GM21423 (cell line): Measurements from ENCODE around the gene CST8.

Experiments used
- ATAC-seq: cut with Tn5 transposase; IDR thresholded peaks from one replicate; pipeline ENCODE4 v1.9.1; 2021; ENCODE audit warnings: mild to moderate bottlenecking, moderate library complexity; ENCODE audit not compliant: unreplicated experiment

Gene CST8

GRCh38 chr20:23517719-23518118 lies 26.8 kb downstream of the CST8 start:
- no peak for ATAC-seq

- ATAC-seq, result no peak
These were observed 28.6 kb downstream of the CST8 start for GRCh38 chr20:23519556-23519955.

DNA sequence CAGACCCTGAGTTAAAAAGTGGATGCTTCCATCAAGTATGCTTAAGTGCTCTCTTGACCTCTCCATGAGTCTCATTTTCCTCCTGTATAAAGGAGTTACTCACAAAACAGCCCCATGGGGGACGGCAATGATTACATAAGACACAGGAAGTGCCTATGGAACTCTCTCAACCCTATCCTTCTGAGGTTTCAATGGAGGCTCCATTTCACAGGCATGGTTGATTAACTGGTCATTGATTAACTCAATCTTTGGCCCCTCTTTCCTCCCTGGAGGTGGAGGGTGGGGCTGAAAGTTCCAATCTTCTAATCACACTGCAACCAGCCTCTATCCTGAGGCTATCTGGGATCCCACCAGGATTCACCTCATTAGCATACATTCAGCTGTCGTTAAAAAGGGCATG lies 29.3 kb downstream of the CST8 start:
- ATAC-seq, result no peak

DNA sequence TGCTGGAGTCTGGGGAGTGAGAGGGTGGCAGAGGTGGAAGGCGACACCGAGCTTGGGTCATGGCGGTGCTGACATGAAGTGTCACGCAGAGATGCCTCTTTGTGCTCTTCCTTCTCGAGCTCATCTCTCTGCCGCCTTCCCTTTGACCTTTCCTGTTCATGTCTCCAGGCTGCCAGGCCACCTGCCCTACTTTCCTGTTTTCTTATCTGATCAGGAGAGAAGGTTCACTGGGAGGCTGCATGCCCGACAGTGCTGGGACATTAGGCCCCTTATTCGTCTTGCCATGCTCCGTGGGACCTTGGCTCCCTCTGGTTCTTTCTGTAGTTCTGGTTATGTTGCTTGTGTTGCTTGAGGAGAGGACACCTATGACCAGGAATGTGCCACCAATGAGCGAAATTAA lies 33.2 kb downstream of the CST8 start:
- no peak for ATAC-seq

GRCh38 chr20:23526850-23527249 lies 35.9 kb downstream of the CST8 start:
- no peak for ATAC-seq

DNA sequence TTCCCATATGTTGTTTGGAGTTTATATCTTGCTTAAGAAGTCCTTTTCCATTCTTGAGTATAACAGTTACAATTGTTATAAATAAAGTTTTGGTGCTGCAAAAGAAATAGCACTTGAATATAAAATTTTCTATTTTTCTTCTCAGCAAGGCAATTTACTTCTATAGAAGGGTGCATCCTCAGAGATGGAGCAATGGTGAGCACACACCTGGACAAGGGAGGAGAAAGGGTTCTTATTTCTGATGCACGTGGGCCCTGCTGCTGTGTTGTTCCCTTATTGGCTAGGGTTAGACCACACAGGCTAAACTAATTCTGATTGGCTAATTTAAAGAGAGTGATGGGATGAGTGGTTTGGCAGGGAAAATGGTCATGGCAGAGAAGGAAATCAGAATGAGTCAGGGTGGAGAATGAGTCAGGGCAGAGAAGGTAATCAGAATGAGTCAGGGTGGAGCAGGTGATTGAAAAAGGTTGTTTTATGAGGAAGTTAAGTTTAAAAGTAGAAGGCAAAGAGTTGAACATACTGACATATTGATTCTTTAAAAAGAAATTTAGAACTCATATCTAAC lies 38.0 kb downstream of the CST8 start:
- ATAC-seq, result no peak

GRCh38 chr20:23530937-23531567 lies 40.1 kb downstream of the CST8 start:
- no peak for ATAC-seq

- no peak for ATAC-seq
These were observed 41.6 kb downstream of the CST8 start for GRCh38 chr20:23532533-23532932.

DNA sequence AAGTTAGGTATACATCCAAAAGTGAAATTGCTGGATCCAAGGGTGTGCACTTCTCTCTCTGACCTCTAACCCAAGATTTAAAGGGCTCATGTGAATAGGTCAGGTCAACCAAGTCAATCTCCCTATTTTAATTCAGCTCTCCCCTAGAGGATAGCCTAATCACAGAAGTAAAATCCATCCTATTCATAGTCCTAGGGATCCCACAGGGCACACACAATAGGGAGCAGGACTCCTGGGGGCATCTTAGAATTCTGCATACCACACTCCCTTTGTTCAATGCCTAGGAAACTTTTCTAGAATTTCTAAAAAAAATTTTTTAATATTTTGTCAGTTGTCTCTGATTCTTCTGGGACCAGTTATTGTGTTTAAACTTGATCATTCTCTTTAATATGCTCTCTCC lies 42.2 kb downstream of the CST8 start:
- ATAC-seq, result no peak

DNA sequence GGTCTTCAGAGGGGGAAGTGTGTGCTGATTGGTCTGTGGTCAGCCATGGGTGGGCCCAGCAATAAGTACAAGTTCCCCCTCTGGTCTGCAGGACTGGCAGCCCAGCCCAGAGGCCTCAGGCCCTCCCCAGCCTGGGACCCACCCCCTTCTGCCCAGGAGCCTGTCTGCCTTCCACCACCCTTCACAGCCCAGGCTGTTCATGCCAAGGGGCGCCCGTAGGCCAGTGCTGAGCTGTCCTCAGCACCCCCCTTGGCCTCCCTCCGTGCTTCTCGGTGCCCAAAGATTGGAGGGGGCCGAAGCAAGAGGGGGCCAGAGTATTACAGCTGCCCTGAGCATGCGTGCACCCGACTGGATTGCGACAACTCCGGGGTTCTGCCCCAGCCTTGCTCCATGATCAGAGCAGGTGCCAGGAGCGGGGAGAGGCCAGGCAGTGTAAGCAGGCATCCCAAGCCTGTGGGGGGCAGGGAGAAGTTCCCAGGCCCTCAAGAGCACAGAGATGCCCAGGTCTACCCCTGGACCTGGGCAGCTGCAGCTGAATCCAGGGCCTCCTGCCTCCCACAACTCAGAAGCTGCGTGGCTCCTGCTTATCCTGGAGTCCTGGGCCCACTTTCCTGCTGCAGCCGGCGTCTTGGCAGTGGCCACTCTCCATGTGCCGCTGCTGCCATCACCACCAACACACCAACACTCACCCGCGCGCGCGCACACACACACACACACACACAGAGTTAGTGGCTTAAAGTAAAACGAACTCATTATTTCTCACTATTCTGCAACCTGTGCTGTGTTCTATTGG lies 44.1 kb downstream of the CST8 start:
- no peak for ATAC-seq

DNA sequence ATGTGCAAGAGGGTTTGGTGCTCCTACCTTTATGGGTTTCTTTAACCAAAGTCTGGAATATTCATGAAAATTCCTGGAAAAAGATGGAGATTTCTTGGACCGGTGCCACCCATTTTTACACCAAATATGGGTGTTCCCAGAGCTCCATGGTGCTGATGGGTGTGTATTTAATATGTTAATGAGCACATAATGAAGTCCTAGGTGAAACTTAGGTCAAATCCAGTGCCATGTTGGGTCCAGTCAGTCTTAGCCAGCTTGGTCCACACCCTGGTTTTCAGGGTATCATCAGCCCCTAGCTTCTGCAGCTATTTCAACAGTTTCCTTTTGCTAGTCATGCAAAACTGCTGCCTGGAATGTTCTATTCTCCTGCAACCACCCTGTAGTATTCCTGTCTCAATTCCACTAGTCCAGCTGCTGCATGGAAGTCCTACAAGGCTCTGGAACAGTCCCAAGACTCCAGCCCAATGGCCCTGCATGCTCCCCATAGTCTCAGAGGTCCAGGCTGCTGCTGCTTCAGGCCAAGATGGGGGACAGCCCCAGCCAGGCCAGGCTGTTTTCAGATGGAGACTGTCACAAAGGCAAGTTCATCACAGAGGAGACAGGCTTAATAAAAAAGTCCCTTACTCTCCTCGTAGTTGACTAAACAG lies 45.5 kb downstream of the CST8 start:
- no peak for ATAC-seq

- no peak for ATAC-seq
These were observed 46.1 kb downstream of the CST8 start for GRCh38 chr20:23537030-23537429.

DNA sequence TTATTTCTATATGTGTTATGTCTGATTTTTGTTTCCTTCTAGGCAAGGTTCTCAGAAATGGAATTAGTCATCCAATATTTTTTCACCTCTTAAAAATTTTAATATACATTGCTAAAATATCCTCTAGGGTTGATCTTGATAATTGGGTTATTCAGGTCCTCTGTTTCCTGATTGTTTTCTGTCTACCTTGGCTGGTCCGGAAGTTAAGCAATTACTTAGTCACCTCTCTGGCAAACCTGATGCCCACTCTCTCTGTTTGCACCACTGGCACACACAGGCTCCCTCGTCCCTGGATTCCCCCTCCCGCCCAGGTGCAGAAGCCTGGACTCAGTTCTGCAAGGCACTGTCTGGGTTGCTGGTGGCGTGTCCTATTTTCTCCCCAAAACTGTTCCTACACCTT lies 49.7 kb downstream of the CST8 start:
- ATAC-seq, result no peak

- ATAC-seq, result no peak
These were observed 50.4 kb downstream of the CST8 start for GRCh38 chr20:23541330-23541729.

- ATAC-seq, result no peak
These were observed 50.9 kb downstream of the CST8 start for GRCh38 chr20:23541776-23542175.

DNA sequence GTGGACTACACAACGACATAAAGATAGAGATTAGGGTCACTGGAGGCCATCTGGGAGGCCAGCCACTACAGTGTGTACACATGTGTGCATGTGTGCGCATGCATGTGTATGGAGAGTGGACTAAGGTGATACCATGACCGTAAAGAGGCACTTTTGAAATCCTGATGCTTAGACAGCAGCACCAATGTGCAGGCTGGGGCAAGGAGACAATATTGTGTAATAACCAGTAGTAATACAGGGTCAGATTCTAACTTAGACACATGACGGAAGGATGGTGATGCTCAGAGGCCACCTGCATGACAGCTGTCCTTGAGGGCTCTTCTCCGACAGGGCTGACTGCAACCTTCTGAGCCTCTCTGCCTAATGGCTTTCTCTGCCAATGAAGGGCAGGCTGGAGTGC lies 51.9 kb downstream of the CST8 start:
- ATAC-seq, result no peak

GRCh38 chr20:23544133-23544532 lies 53.2 kb downstream of the CST8 start:
- no peak for ATAC-seq
